Stomach smooth muscle (tissue), 2 donors: ENCODE data around the gene DEPP1.
A peak's percentile ranks its signal among the peaks of the same experiment; 100 is the strongest.

Experiments
- H3K27ac ChIP-seq: one replicate; pipeline ENCODE4 v1.7.0; 2013; ENCODE audit warnings: mild to moderate bottlenecking, low read length, inconsistent platforms
- H3K27me3 ChIP-seq, 2 donors: one replicate each; pipeline ENCODE4 v1.7.0; 2013; ENCODE audit warnings: low read length in 2 of 2; ENCODE audit not compliant: insufficient read depth in 2 of 2, control insufficient read depth in 1 of 2
- H3K36me3 ChIP-seq, 2 donors: one replicate each; pipeline ENCODE4 v1.7.0; 2013; ENCODE audit warnings: low read length in 2 of 2; ENCODE audit not compliant: control insufficient read depth in 2 of 2, insufficient read depth in 2 of 2
- H3K4me1 ChIP-seq: one replicate; pipeline ENCODE4 v1.7.0; 2013; ENCODE audit warnings: low read length; ENCODE audit not compliant: control insufficient read depth, insufficient read depth
- H3K4me3 ChIP-seq, 2 donors: one replicate each; pipeline ENCODE4 v1.7.0; 2013; ENCODE audit warnings: low read length in 2 of 2
- H3K9ac ChIP-seq, 2 donors: one replicate each; pipeline ENCODE4 v1.7.0; 2013; ENCODE audit warnings: low read length in 2 of 2, mild to moderate bottlenecking in 1 of 2
- H3K9me3 ChIP-seq, 2 donors: one replicate each; pipeline ENCODE4 v1.7.0; 2013; ENCODE audit warnings: low read length in 2 of 2; ENCODE audit not compliant: control insufficient read depth in 2 of 2
- donor health status: healthy.
- donor health status: Pancreatic carcinoma.

DEPP1 gene

DNA sequence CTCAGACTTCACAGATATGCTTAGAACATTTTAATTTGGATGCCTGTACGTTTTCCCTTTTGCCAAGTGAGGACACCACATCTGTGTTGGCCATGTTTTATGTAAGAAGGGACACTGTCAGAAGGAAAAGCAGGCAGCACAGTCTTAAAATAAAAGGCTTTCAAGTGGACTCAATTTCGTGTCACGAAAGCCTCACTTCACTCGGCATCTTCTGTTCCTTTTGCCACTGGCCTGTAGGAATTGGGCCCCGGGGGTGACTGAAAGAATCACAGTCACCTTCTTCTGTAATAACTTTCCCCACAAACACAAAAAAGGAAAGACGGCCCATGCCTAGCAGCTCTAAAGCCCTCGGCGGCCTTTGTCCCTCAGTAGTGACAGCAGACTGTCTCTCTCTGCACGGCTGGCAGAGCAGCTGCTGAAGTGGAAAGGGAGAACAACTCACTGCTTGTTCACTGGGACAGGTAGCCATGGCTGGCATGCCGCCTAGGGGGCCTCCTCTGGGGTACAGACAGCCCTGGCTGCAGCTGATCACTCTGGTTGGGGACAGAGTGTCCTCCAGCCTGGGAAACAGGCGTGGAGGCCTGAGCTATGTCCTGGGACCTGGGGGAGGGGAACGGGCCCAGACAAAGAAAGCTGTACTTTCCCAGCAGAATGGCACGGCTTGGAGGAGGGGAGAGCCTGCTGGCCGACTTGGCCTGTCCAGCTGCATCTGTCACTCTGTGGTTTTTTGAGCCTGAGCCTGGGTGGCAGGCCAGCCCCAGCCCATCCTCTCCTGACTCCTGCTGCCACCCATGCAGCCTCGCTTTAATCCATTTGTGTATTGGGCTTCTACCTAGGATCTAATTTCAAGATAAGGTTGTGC lies 14.6 kb downstream of the DEPP1 start:
- Histone ChIP-seq H3K4me1 (peaks cover 77% of the 10 kb centered on the region), H3K4me3 (peak overlapping the region in 1 of 2 donors; percentile 29), H3K9me3 (no peaks in the 10 kb centered on the region), H3K27ac (peak overlapping the region; percentile 11), H3K27me3 (no peaks in the 10 kb centered on the region), H3K9ac (peak overlapping the region in 1 of 2 donors; percentile 36), H3K36me3 (peaks cover 0 to 3% of the 10 kb centered on the region in 2 donors)

- Histone ChIP-seq H3K27me3 (no peaks in the 10 kb centered on the region), H3K27ac (peak overlapping the region; percentile 11), H3K9ac (no peak overlapping the region), H3K4me3 (peak overlapping the region in 1 of 2 donors; percentile 22), H3K9me3 (no peaks in the 10 kb centered on the region), H3K36me3 (no peaks in the 10 kb centered on the region), H3K4me1 (peaks cover 78% of the 10 kb centered on the region)
Observed at GRCh38 chr10:44962870-44963738, 15.5 kb downstream of the DEPP1 start.

DNA sequence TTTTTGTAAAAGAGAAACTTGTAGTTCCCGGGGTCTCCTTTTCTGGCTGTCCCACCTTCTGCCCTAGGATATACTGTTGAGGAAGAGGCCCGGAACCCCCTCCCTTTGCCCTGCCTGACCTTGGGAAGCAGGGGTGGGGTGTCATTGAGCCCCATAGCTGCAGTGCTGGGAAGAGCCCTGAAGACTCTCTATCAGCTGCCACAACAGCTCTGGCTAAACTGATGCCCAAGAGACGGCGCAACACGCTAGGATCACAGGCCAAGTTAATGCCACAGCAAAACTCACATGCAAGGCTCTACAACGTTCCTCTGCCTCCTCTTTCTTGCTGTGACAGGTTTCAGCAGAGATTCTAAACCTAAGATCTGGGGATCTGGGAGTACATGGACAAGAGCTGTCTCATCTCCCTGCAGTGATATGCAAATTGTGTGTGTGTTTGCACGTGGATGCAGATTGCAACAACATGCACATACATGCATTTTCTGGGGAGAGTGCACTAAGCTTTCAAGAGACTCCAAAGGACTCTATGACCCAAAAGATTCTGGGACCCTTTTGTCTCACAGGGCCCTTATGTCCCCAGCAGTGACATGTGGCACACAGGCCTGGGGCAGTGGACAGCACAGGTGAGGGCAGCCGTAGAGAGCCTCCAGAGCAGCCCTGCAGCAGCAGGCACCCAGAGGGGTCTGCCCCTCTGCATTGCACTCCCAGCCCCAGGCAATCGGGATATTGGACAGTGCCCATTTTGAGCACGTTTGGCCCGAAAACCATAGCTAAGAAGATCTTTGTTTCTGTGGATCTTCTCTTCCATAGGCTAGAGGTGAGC lies 16.5 kb downstream of the DEPP1 start:
- Histone ChIP-seq H3K27ac (no peak overlapping the region), H3K36me3 (no peaks in the 10 kb centered on the region), H3K27me3 (no peaks in the 10 kb centered on the region), H3K4me1 (peaks cover 75% of the 10 kb centered on the region), H3K9ac (no peak overlapping the region), H3K9me3 (no peaks in the 10 kb centered on the region), H3K4me3 (peak overlapping the region in 1 of 2 donors; percentile 90)

- Histone ChIP-seq H3K9me3 (no peaks in the 10 kb centered on the region), H3K36me3 (peaks cover 0 to 2% of the 10 kb centered on the region in 2 donors), H3K4me1 (peaks cover 68% of the 10 kb centered on the region), H3K27ac (no peak overlapping the region), H3K4me3 (peak overlapping the region in 1 of 2 donors; percentile 90), H3K27me3 (no peaks in the 10 kb centered on the region), H3K9ac (peak overlapping the region; percentile 5 to 69)
Observed at GRCh38 chr10:44961230-44961571, 17.4 kb downstream of the DEPP1 start.

GRCh38 chr10:44960482-44961229 lies 18.0 kb downstream of the DEPP1 start:
- peaks cover 2 to 7% of the 10 kb centered on the region in 2 donors for H3K36me3 ChIP-seq
- no peaks in the 10 kb centered on the region for H3K9me3 ChIP-seq
- peak overlapping the region; percentile 60 to 69 for H3K9ac ChIP-seq
- peak overlapping the region; percentile 37 for H3K27ac ChIP-seq
- peaks cover 70% of the 10 kb centered on the region for H3K4me1 ChIP-seq
- no peaks in the 10 kb centered on the region for H3K27me3 ChIP-seq
- H3K4me3 ChIP-seq, result peak overlapping the region; percentile 90 to 91

- Histone ChIP-seq H3K4me1 (peaks cover 68% of the 10 kb centered on the region), H3K27ac (peak overlapping the region; percentile 37), H3K27me3 (no peaks in the 10 kb centered on the region), H3K36me3 (peaks cover 2 to 10% of the 10 kb centered on the region in 2 donors), H3K9ac (peak overlapping the region; percentile 60 to 69), H3K4me3 (peak overlapping the region; percentile 90 to 91), H3K9me3 (no peaks in the 10 kb centered on the region)
Observed at GRCh38 chr10:44960088-44960460, 18.5 kb downstream of the DEPP1 start.

DNA sequence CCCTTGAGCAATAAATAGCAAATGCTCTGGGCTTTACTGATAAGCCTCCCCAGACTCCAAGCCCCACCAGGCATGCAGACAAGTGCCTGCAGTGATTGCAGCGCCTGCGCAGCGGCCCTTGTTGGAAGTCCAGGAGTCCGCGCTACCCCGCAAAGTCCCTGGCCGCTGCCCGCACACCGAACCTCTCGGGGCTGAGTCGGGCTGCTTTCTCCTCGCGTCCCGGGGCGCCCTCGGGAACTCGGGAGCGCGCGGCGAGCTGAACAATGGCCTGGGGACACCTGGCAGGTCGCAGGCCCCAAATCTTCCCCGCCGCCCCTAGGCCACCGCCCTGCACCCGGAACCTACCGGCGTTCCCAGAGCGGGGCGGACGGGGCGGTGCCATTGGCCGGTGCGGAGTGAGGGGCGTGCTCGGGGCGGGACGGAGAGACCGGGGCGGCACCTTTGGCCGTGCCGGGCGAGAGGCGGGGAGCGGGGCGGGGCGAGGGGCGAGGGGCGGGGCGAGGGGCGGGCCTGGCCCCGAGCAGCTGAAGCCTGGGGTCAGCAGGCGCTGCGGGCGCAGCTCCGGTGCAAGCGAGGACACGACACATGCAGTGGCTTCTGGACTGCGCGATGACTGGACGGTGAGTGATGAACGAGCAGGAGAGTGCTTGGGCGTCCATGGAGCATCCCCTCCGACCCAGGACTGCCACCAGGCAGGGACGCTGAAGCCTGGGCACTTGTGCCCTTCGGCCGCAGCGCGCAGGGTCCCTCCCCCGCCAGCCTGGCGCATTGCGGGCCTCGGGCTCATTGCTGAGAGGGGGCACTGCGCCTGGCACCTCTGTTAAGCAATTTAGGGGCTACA lies 19.1 kb downstream of the DEPP1 start, which contains the start of gene RASSF4:
RASSF4 (plus strand) TSS at position 556 of the 841 bp plus-strand sequence. CDS start 10,401 bp downstream, outside the sequence.
- Histone ChIP-seq H3K36me3 (peaks cover 2 to 10% of the 10 kb centered on the region in 2 donors), H3K4me1 (peaks cover 62% of the 10 kb centered on the region), H3K4me3 (peak within 1 kb of the TSS; percentile 90 to 91), H3K27me3 (no peaks in the 10 kb centered on the region), H3K9me3 (no peaks in the 10 kb centered on the region), H3K9ac (peak within 1 kb of the TSS; percentile 70 to 75), H3K27ac (peak within 1 kb of the TSS; percentile 60)

DNA sequence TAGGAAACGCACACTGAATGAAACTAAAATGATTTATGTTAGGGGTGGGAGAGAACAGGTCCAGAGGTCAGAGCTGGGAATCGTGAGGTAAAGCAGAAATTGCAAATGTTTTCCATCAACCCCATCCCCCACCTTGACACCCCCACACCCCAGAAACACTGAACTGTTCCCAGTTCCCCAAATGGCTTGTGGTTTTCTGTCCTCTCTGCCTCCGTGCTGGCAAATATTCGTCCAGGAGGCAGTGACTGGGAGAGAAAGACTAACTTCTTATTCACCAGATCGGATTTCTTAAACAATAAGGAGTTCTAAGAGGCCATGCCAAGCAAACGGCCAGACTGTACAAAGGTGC lies 19.7 kb downstream of the DEPP1 start:
- H3K27me3 ChIP-seq, result no peaks in the 10 kb centered on the region
- peaks cover 58% of the 10 kb centered on the region for H3K4me1 ChIP-seq

GRCh38 chr10:44958196-44958897 lies 20.3 kb downstream of the DEPP1 start:
- peak overlapping the region; percentile 70 to 75 for H3K9ac ChIP-seq

More for the DNA sequence above, 19.7 kb downstream of the DEPP1 start:
- Histone ChIP-seq H3K36me3 (peaks cover 2 to 10% of the 10 kb centered on the region in 2 donors), H3K27ac (peak overlapping the region; percentile 60), H3K9ac (peak overlapping the region; percentile 70 to 75), H3K9me3 (no peaks in the 10 kb centered on the region), H3K4me3 (peak overlapping the region; percentile 85 to 90)

More at GRCh38 chr10:44958196-44958897, 20.3 kb downstream of the DEPP1 start:
- Histone ChIP-seq H3K36me3 (peaks cover 2 to 10% of the 10 kb centered on the region in 2 donors), H3K4me3 (peak overlapping the region; percentile 85 to 90), H3K27ac (peak overlapping the region; percentile 60), H3K4me1 (peaks cover 54% of the 10 kb centered on the region), H3K27me3 (no peaks in the 10 kb centered on the region), H3K9me3 (no peaks in the 10 kb centered on the region)
